BJ (cell line): Measurements from ENCODE around the gene OOSP2. TPM values are rescaled to one million over a fixed set of nuclear protein-coding genes. Genes with fewer than 3 reads are reported as not detected.

Source experiments
- CTCF ChIA-PET: fragments of 350-600 bp; formaldehyde crosslinking; extraction: SDS; loops from one replicate; lab custom pipeline; 2021; ENCODE audit warnings: antibody characterized with exemption, inconsistent platforms; lab: Yijun Ruan, JAX
- POLR2A ChIA-PET: fragments of 300-600 bp; sonication (Branson Sonifier 250); formaldehyde crosslinking; extraction: SDS; loops from one replicate; lab custom pipeline; 2021; ENCODE audit warnings: antibody characterized with exemption; lab: Charles Lee
- DNase-seq: peaks from one replicate; pipeline ENCODE4 v3.0.0-alpha.2; 2011; ENCODE audit warnings: low read depth
- H3K27me3 ChIP-seq: 2 replicates; pipeline ENCODE4 v1.6.0; 2011; ENCODE audit warnings: low read length; ENCODE audit not compliant: control insufficient read depth, insufficient read depth
- H3K36me3 ChIP-seq: 2 replicates; pipeline ENCODE4 v1.5.1; 2011; ENCODE audit warnings: low read length; ENCODE audit not compliant: control insufficient read depth, insufficient read depth
- H3K4me3 ChIP-seq: 2 replicates; pipeline ENCODE4 v1.5.1; 2011; ENCODE audit warnings: low read depth, mild to moderate bottlenecking, control low read depth, low read length
- CTCF ChIP-seq: IDR thresholded peaks from 2 replicates; pipeline ENCODE4 v1.5.1; 2011; ENCODE audit warnings: low read depth, mild to moderate bottlenecking, control low read depth, inconsistent platforms, low read length, moderate library complexity; ENCODE audit not compliant: insufficient read depth
- polyA plus RNA-seq: library from polyadenylated mRNA; depleted of rRNA; stranded (reverse); fragments of >200 nt; gene quantifications from 2 replicates; pipeline ENCODE4 v1.2.3, GENCODE V29; 2011

Gene OOSP2
- polyA plus RNA-seq, 1 experiment: not detected

- CTCF ChIA-PET: no interaction called here
- Histone ChIP-seq H3K36me3 (no peaks in the 10 kb centered on the region), H3K27me3 (no peaks in the 10 kb centered on the region), H3K4me3 (no peak within 1 kb of the TSS)
- no peak for TF ChIP-seq CTCF
- no peak for DNase-seq
- POLR2A ChIA-PET: no interaction called here
Observed at GRCh38 chr11:60056349-60056969, 16.2 kb downstream of the OOSP2 start, which contains the start of gene MS4A3. TSS of gene MS4A3 (plus strand) at chr11:60056665. CDS start at chr11:60061161, 4,496 bp downstream.

- H3K27me3 ChIP-seq: no peaks in the 10 kb centered on the region
- CTCF ChIA-PET: no interaction called here
- POLR2A ChIA-PET: no interaction called here
- no peak for TF ChIP-seq CTCF
- H3K36me3 ChIP-seq: no peaks in the 10 kb centered on the region
- no peak overlapping the region for H3K4me3 ChIP-seq
- no peak for DNase-seq
Observed at GRCh38 chr11:60059052-60059451, 18.8 kb downstream of the OOSP2 start.

DNA sequence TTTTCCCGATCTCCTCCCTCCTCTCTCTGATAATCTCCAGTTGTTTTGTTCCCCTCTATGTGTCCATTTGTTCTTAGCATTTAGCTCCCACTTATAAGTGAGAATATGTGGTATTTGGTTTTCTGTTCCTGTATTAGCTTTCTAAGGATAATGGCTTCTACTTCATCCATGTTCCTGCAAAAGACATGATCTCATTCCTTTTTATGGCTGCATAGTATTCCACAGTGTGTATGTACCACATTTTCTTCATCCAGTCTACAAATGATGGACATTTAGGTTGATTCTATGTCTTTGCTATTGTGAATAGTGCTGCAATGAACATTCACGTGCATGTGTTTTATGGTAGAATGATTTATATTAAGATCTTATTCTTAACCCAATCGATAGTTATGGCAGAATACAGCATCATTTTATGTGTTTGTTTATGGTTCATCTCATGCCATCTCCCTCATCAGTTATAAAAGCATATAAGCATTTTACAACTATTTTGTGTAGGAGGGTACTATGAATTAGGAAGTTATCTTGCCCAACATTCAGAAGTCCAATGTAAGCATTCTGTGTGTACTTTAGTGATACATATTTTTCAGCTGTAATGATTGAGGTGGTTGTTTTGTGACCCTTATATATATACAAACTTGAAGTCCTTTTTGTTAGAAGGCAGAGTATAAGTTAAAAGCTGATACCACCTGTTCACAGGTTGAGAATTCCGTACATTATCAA is 19.5 kb downstream of the OOSP2 start:
- no peaks in the 10 kb centered on the region for H3K27me3 ChIP-seq
- ChIA-PET CTCF (no interaction called here), POLR2A (no interaction called here)
- DNase-seq: no peak
- no peak overlapping the region for H3K4me3 ChIP-seq
- no peak for TF ChIP-seq CTCF
- H3K36me3 ChIP-seq: no peaks in the 10 kb centered on the region

GRCh38 chr11:60064111-60064510 is 23.9 kb downstream of the OOSP2 start:
- ChIA-PET POLR2A (no interaction called here), CTCF (no interaction called here)
- TF ChIP-seq CTCF: no peak
- H3K4me3 ChIP-seq: no peak overlapping the region
- no peaks in the 10 kb centered on the region for H3K36me3 ChIP-seq
- no peak for DNase-seq
- H3K27me3 ChIP-seq: no peaks in the 10 kb centered on the region

DNA sequence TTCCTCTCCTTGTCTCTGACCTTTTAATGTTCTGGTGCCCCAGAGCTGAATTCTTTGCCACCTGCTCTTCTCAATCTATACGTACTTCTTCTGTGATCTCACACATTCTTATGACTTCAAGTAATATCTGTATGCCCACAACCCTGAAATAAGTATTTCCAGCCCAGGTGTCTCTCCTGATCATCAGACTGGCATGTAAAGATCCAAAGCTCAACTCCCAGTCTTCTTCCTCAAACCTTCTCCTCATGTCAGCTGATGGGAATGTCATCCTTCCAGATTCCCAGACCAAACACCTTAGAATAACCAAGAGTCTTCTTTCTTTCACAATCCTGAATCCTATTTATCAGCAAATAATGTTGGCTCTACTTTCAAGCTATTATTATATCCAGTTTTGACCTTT is 25.6 kb downstream of the OOSP2 start:
- no peaks in the 10 kb centered on the region for H3K36me3 ChIP-seq
- DNase-seq: no peak
- CTCF ChIA-PET: no interaction called here
- no peaks in the 10 kb centered on the region for H3K27me3 ChIP-seq
- POLR2A ChIA-PET: no interaction called here
- no peak overlapping the region for H3K4me3 ChIP-seq
- no peak for TF ChIP-seq CTCF
